IPS-11a (cell line): ENCODE data around the gene FBXL4.
"Not testable (repeated sequence)": the region's sequence is repeated elsewhere in the genome, so short reads cannot be mapped to it uniquely, and the experiment has no call there.

Source experiments
- H3K4me3 ChIP-seq: one replicate; pipeline ENCODE4 v1.5.1; 2013; ENCODE audit warnings: low read depth, low read length, control low read depth

FBXL4 gene

DNA sequence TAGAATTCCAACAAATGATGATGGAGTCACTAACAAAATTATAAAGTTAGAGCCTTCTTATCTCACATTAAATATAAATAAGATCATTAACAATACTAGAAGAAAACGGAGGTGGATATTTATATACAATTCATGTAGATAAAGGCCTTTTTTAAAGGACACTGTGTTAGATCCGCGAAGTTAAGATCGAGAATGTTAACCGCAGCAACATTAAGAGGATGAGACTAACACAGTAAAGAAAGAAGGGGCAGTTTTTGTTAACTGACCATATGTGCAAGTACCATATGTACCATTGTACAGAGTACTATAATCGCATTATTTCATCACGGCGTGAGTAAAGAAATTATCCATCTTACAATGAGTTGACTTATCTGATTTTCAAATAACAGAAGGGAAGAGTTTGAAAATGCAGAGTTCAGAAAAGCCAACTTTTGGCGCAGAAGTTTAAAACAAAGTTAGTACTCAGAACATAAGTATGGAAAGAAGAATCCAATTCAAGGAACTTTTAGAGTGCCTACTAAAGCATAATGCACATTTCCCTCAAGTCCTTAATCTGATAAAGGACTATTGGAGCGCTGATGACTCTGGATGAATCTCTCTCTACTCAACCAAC is 1.4 kb downstream of the FBXL4 start:
- H3K4me3 ChIP-seq: no peak overlapping the region

GRCh38 chr6:98945311-98946115 is 2.2 kb downstream of the FBXL4 start:
- H3K4me3 ChIP-seq: no peak overlapping the region

GRCh38 chr6:98944598-98945081 is 3.1 kb downstream of the FBXL4 start:
- H3K4me3 ChIP-seq: no peak overlapping the region

- H3K4me3 ChIP-seq: no peak overlapping the region
These were observed 3.6 kb downstream of the FBXL4 start for GRCh38 chr6:98944168-98944567.

DNA sequence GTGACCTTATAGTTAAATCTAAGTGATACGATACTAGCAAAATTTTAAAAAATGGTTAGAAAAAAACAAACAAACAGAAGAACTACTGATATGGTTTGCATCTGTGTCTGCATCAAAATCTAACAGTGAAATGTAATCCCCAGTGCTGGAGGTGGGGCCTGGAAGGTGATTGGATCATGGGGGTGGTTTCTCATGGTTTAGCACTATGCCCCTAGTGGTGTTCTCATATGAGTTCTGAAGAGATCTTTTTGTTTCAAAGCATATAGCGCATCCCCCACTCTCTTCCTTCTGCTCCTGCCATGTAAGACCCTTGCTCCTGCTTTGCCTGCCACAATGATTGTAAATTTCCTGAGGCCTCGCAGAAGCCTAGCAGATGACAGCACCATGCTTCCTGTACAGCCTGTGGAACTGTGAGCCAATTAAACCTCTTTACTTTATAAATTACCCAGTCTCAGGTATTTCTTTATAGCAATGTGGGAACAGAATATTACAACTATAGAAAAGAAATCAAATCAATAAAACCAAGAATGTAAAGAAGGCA is 5.4 kb downstream of the FBXL4 start:
- no peak overlapping the region for H3K4me3 ChIP-seq

- no peak overlapping the region for H3K4me3 ChIP-seq
These were observed 6.4 kb downstream of the FBXL4 start for GRCh38 chr6:98941319-98941718.

DNA sequence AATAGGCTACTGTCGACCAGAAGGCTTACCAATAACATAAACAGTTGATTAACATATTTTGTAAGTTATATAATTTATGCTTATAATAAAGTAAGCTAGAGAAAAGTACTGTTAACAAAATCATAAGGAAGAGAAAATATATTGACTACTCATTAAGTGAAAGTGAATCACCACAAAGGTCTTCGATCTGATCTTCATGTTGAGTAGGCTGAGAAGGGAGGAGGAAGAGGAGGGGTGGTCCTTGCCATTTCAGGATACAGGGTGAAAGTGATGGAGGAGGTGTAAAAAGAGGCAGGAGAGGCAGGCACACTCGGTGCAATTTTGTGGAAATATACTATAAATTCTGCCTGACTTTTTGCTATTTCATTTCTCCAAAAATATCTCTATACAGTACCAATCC is 10.4 kb downstream of the FBXL4 start:
- H3K4me3 ChIP-seq: no peak overlapping the region

DNA sequence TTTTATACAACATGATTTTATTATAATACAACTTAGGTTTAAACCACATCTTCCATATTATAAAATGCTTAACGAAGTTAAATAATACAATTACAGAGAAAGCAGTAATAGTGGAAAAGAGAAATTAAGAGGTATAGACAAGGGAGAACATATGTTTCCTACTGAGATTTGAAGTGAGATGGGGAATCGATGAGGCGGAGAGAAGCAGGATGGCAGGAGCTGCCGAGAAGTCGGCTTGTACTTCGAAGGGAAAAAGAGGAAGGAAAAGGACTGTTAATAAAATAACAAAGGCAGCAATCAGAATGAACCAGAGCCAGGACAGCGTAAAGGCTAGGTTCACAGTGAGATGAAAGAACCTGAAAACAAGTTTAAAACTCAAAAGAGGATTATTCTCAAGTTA is 15.4 kb downstream of the FBXL4 start:
- no peak overlapping the region for H3K4me3 ChIP-seq

GRCh38 chr6:98931696-98932095 is 16.1 kb downstream of the FBXL4 start:
- no peak overlapping the region for H3K4me3 ChIP-seq

DNA sequence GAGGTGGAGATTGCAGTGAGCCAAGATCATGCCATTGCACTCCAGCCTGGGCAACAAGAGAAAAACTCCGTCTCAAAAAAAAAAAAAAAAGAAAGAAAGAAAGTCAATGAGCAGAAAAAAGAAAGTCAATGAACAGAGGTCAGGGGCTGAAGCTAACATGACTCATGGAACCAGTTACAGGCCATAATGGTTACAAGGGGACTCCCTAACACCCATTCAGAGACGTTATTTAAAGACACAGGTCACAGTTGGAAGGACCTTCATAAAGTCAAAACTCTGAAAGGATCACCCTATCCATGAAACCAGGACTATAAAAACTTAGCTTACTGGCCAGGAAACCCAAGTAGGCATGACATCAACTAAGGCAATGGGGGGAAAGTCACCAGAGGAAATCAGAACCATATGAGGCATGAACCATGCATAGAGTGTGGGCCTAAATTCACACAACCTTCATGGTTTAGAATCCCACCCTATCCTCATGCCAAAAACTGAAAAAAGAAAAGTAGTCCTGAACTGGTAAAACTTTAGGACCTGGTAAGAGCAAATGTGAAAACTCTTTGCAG is 18.2 kb downstream of the FBXL4 start:
- H3K4me3 ChIP-seq: no peak overlapping the region

GRCh38 chr6:98928688-98929087 is 19.1 kb downstream of the FBXL4 start:
- H3K4me3 ChIP-seq: no peak overlapping the region

DNA sequence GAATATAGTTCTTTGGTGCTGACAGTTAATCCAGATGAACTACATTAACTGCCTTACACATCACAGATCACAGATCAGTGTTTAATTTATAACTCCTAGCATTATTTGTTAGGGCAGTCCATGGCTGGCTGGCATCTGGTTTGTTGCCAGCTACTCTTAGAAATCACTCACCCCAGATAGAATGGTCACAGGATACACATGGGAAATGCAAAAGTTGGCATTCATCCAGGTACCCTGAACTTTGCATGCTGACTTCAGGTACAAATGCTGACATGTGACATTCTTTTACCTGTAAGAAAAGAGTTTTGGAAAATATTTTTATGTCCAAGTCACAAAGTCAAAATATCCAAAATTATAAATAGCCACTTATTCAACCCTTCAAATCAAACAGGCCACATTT is 20.2 kb downstream of the FBXL4 start:
- no peak overlapping the region for H3K4me3 ChIP-seq

- no peak overlapping the region for H3K4me3 ChIP-seq
These were observed 21.9 kb downstream of the FBXL4 start for GRCh38 chr6:98925831-98926230.

GRCh38 chr6:98924647-98925046 is 23.1 kb downstream of the FBXL4 start:
- no peak overlapping the region for H3K4me3 ChIP-seq

DNA sequence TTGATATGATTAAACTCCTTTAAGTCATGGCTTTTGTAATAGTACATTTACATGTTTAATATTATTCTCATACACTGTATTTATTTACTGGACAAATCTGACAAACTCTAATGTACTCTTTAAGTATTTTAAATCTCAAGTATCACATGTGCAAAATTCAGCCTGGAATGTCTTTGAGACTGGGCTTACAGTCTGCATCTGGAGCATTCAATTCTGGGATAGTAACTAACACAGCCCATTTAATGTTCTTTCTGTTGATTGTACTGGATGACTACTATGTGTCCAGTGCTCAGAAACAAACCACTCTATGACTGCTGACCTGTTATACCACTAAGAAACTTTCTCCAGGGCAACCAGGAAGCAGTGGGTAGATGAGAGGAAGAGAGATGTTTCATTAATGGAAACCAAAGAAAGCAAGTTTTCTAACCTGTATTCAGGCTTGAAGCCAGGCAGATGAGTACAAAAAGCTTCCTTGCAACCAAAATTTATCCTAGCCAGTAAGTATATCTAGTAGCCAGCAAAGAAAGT is 26.8 kb downstream of the FBXL4 start:
- no peak overlapping the region for H3K4me3 ChIP-seq

DNA sequence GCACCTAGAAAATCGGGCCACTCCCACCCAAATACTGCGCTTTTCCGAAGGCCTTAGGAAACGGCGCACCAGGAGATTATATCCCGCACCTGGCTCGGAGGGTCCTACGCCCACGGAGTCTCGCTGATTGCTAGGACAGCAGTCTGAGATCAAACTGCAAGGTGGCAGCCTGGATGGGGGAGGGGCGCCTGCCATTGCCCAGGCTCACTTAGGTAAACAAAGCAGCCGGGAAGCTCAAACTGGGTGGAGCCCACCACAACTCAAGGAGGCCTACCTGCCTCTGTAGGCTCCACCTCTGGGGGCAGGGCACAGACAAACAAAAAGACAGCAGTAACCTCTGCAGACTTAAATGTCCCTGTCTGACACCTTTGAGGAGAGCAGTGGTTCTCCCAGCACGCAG is 36.8 kb downstream of the FBXL4 start:
- H3K4me3 ChIP-seq: not testable (repeated sequence)

DNA sequence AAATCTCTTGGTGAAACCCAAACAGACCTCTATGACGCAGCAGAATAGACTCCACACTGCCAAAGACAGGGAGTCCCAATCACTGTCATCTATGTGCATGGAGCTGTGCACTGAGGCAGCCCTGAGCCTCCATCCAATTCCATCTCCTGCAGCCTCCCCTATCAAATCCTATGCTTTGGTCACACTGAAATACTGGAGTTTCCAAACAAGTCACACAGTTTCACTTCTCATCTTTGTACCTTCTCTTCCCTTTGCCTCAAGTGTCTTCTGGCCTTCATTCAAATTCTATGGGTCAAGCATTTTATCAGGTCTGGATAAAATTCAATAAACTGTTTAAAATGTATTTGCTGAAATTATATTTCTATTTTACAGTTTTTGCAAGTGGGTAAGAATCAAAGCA is 38.5 kb downstream of the FBXL4 start:
- no peak overlapping the region for H3K4me3 ChIP-seq

DNA sequence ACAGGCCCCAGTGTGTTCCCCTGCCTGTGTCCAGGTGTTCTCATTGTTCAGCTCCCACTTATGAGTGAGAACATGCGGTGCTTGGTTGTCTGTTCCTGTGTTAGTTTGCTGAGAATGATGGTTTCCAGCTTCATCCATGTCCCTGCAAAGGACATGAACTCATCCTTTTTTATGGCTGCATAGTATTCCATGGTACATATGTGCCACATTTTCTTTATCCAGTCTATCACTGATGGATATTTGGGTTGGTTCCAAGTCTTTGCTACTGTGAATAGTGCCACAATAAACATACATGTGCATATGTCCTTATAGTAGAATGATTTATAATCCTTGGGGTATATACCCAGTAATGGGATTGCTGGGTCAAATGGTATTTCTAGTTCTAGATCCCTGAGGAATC is 41.4 kb downstream of the FBXL4 start:
- H3K4me3 ChIP-seq: not testable (repeated sequence)

- H3K4me3 ChIP-seq: no peak overlapping the region
These were observed 42.0 kb downstream of the FBXL4 start for GRCh38 chr6:98905759-98906158.

- no peak overlapping the region for H3K4me3 ChIP-seq
These were observed 43.6 kb downstream of the FBXL4 start for GRCh38 chr6:98904096-98904495.

- no peak overlapping the region for H3K4me3 ChIP-seq
These were observed 47.0 kb downstream of the FBXL4 start for GRCh38 chr6:98900706-98901105.

DNA sequence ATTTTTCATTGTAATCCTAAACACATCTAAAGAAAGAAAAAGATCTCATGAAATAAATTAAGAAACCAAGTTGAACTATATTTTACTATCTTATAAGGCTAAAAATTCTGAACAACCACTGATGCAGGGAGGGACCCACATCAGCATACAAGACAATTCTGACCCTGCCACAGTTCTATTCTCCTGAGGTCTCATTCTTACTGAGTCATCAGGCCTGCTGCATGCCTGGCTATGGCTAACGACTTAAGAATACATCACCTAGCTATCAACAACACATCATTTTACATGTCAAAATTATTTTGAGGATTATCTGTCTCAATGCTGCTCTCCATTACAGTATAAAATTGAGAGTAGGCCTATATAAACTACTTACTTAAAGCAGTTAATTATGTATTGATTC is 52.9 kb downstream of the FBXL4 start:
- H3K4me3 ChIP-seq: no peak overlapping the region
